HepG2 (cell line): Measurements from ENCODE around the gene CAV3. TPM values are rescaled to one million over a fixed set of nuclear protein-coding genes. Genes with fewer than 3 reads are reported as not detected.

Source experiments
- ATAC-seq: fragments of 200-7000 bp; cut with Tn5 transposase; 3 replicates; pipeline ENCODE4 v1.9.1; 2020; ENCODE audit warnings: mild to moderate bottlenecking, moderate library complexity
- BruUV-seq: library from RNA; stranded (reverse); fragments of 400-500 nt; replicated peaks from 2 replicates; lab custom pipeline; 2021; lab: Mats Ljungman, UMichigan
- CTCF ChIA-PET: fragments of 300-600 bp; formaldehyde crosslinking; extraction: SDS; loops from one replicate; lab custom pipeline; 2021; ENCODE audit warnings: low total read pairs, inconsistent platforms, low intra/inter-chr PET ratio; lab: Yijun Ruan, JAX
- POLR2A ChIA-PET: fragments of 350-600 bp; sonication (Branson Sonifier 250); formaldehyde crosslinking; loops from one replicate; lab custom pipeline; 2020; ENCODE audit warnings: antibody characterized with exemption, inconsistent platforms; lab: Yijun Ruan, JAX
- DNase-seq: peaks from one replicate; pipeline ENCODE4 v3.0.0-alpha.2; 2015; ENCODE audit warnings: low spot score
- FAIRE-seq: peaks from 3 replicates; lab custom pipeline; 2011; peaks lifted over from hg19 to GRCh38; lab: Jason Lieb, UNC
- H2AFZ ChIP-seq: one replicate; pipeline ENCODE4 v1.6.1; 2011; ENCODE audit warnings: low read length, inconsistent platforms
- H3K27ac ChIP-seq: fragments of 300-600 bp; 3 replicates; pipeline ENCODE4 v1.8.0; 2011; ENCODE audit warnings: mixed run types, mild to moderate bottlenecking, mixed read lengths, low read length, inconsistent platforms; ENCODE audit not compliant: insufficient read depth; ENCODE audit errors: extremely low read length
- H3K27me3 ChIP-seq, 2 experiments: fragments of 200-600 bp in 1 of 2; 2 replicates in 1 of 2; 3 replicates in 1 of 2; pipeline versions ENCODE4 v1.6.0 to v1.8.0; 2011; ENCODE audit warnings: low read length in 2 of 2, mild to moderate bottlenecking in 2 of 2, moderate library complexity in 2 of 2, inconsistent platforms in 1 of 2; ENCODE audit not compliant: insufficient read depth in 2 of 2, control insufficient read depth in 1 of 2
- H3K36me3 ChIP-seq, 2 experiments: fragments of 200-600 bp in 1 of 2; replicated peaks in 1 of 2; 2 replicates in 1 of 2; 3 replicates in 1 of 2; pipeline versions ENCODE4 v1.5.1 to v1.8.0; 2011; ENCODE audit warnings: low read length in 2 of 2, inconsistent platforms in 1 of 2; ENCODE audit not compliant: insufficient read depth in 2 of 2, control insufficient read depth in 1 of 2
- H3K4me1 ChIP-seq: 2 replicates; pipeline ENCODE4 v1.5.1; 2012; ENCODE audit warnings: low read length, inconsistent platforms; ENCODE audit not compliant: insufficient read depth
- H3K4me2 ChIP-seq: 2 replicates; pipeline ENCODE4 v1.6.0; 2011; ENCODE audit warnings: low read depth, low read length, inconsistent platforms
- H3K4me3 ChIP-seq, 3 experiments: fragments of 200-600 bp in 1 of 3; sonication (generic), shearing (Covaris generic) in 1 of 3; replicated peaks in 1 of 3; 2 replicates each; pipeline ENCODE4 v1.5.1; 2011 to 2016; ENCODE audit warnings: low read length in 3 of 3, inconsistent platforms in 2 of 3, low read depth in 2 of 3, mild to moderate bottlenecking in 2 of 3, control low read depth in 1 of 3, mixed read lengths in 1 of 3; ENCODE audit not compliant: insufficient read depth in 1 of 3
- H3K79me2 ChIP-seq: one replicate; pipeline ENCODE4 v1.6.1; 2011; ENCODE audit warnings: low read length, inconsistent platforms; ENCODE audit not compliant: insufficient read depth
- H3K9ac ChIP-seq: 2 replicates; pipeline ENCODE4 v1.6.0; 2011; ENCODE audit warnings: mild to moderate bottlenecking, low read depth, low read length, inconsistent platforms; ENCODE audit not compliant: insufficient read depth
- H3K9me3 ChIP-seq: 2 replicates; pipeline ENCODE4 v1.5.1; 2012; ENCODE audit warnings: mild to moderate bottlenecking, low read length
- H4K20me1 ChIP-seq: 2 replicates; pipeline ENCODE4 v1.6.0; 2011; ENCODE audit warnings: inconsistent platforms, mild to moderate bottlenecking, low read length, moderate library complexity; ENCODE audit not compliant: insufficient read depth
- BORCS8-MEF2B ChIP-seq: sonication (generic); formaldehyde crosslinking; IDR thresholded peaks from 2 replicates; pipeline ENCODE4 v1.8.0; 2022; ENCODE audit warnings: mild to moderate bottlenecking, missing genetic modification reagents
- JUNB ChIP-seq: sonication (generic); formaldehyde crosslinking; IDR thresholded peaks from 2 replicates; pipeline ENCODE4 v1.8.0; 2022; ENCODE audit warnings: missing genetic modification reagents, mild to moderate bottlenecking, borderline replicate concordance
- NFRKB ChIP-seq: fragments of 450-650 bp; IDR thresholded peaks from 2 replicates; pipeline ENCODE4 v1.6.1; 2017
- SMARCC2 ChIP-seq: fragments of 450-650 bp; IDR thresholded peaks from 2 replicates; pipeline ENCODE4 v1.6.1; 2017; ENCODE audit warnings: antibody characterized with exemption, mild to moderate bottlenecking
- TBX3 ChIP-seq: fragments of 450-650 bp; IDR thresholded peaks from 2 replicates; pipeline ENCODE4 v1.6.1; 2017; ENCODE audit warnings: antibody characterized with exemption, mild to moderate bottlenecking, inconsistent platforms, borderline replicate concordance
- TFDP1 ChIP-seq: IDR thresholded peaks from 2 replicates; pipeline ENCODE4 v1.6.1; 2016; ENCODE audit warnings: missing compliant biosample characterization, missing genetic modification reagents, borderline replicate concordance
- ZFP36L2 ChIP-seq: sonication (generic); formaldehyde crosslinking; IDR thresholded peaks from 2 replicates; pipeline ENCODE4 v1.4.0; 2020; ENCODE audit warnings: missing genetic modification reagents
- ZMAT3 ChIP-seq: sonication (generic); formaldehyde crosslinking; conservative IDR thresholded peaks from 2 replicates; pipeline ENCODE4 v1.7.0; 2021; ENCODE audit warnings: missing genetic modification reagents
- ZNF367 ChIP-seq: sonication (generic); formaldehyde crosslinking; IDR thresholded peaks from 2 replicates; pipeline ENCODE4 v1.4.0; 2020; ENCODE audit warnings: missing genetic modification reagents, borderline replicate concordance
- ZNF550 ChIP-seq: sonication (generic); formaldehyde crosslinking; IDR thresholded peaks from 2 replicates; pipeline ENCODE4 v1.4.0; 2020; ENCODE audit warnings: mild to moderate bottlenecking, missing genetic modification reagents, borderline replicate concordance
- WGBS: methylation state at CpG from one replicate; pipeline ENCODE4 v1.1.6; 2017; ENCODE audit warnings: low lambda C conversion rate; 5-methylcytosine and 5-hydroxymethylcytosine counted together
- in situ Hi-C: cut with HindIII; loops from 2 replicates; pipeline ENCODE4 v1.10.0; 2017; ENCODE audit warnings: low pct_unique_long_range_greater_than_20kb; ENCODE audit not compliant: extremely low pct_ligation_motif_present
- intact Hi-C: fragments of 100-400 bp; cut with micrococcal nuclease; formaldehyde crosslinking; loops from one replicate; pipeline ENCODE4 v1.10.0; 2022; ENCODE audit not compliant: unreplicated experiment
- polyA plus RNA-seq, 8 experiments: library from polyadenylated mRNA; depleted of rRNA in 3 of 8; stranded (reverse) in 7 of 8; unstranded in 1 of 8; fragments of >200 nt; fragmentation: Illumina TruSeq in 4 of 8; extraction: Trizol in 4 of 8; gene quantifications; 2 replicates each; pipeline versions ENCODE4 v1.2.1 to v1.2.3, GENCODE V29; 2011 to 2016; ENCODE audit warnings: low read depth in 4 of 8, missing spikeins in 1 of 8, mixed read lengths in 1 of 8; ENCODE audit not compliant: insufficient read depth in 1 of 8
- total RNA-seq, 5 experiments: library from RNA; depleted of rRNA; stranded (reverse); fragments of >200 nt; fragmentation: Illumina TruSeq; extraction: Trizol; gene quantifications; 2 replicates each; pipeline ENCODE4 v1.2.3, GENCODE V29; 2016; ENCODE audit warnings: low read depth in 1 of 5
- TF ChIP-seq, protein P1 (sequence below): sonication (generic); formaldehyde crosslinking; IDR thresholded peaks from 2 replicates; pipeline ENCODE4 v1.4.0; 2020; ENCODE audit warnings: missing genetic modification reagents

The CAV3 gene
- total and polyA plus RNA-seq, 2 of the 13 experiments (the other 11 are each of a cell fraction or from before 2014, with no cell fraction given): not detected

DNA sequence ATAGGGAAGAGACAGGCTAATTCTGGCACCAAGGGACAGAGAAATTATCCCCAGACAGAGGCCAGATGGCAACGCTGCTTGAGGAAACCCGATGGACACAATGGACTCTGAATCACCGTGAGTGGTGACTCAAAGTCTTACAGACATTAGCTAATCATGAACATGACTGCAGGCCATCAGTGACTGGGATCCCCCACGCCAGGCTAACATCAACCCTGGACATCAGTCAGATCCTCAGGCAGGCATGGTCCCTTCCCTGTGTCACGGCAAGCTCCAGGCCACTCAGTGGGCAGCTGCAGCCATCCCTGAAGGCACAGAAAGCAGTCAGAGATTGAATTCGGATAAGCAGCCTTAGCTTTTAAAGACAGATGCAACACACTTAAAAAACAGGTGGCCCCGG is 59.6 kb downstream of the CAV3 start (continued):
- TF ChIP-seq SMARCC2 (no peak), BORCS8-MEF2B (CRISPR knock-in tag) (no peak), TBX3 (no peak), JUNB (CRISPR knock-in tag) (no peak), ZFP36L2 (CRISPR knock-in tag) (no peak), ZNF550 (CRISPR knock-in tag) (no peak), ZNF367 (no peak)
- TF ChIP-seq, protein P1, sequence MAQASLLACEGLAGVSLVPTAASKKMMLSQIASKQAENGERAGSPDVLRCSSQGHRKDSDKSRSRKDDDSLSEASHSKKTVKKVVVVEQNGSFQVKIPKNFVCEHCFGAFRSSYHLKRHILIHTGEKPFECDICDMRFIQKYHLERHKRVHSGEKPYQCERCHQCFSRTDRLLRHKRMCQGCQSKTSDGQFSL (CRISPR knock-in tag): no peak

- Histone ChIP-seq H3K9ac (no peak overlapping the region), H4K20me1 (no peaks in the 10 kb centered on the region), H3K27me3 (no peaks in the 10 kb centered on the region), H2AFZ (no peak overlapping the region), H3K27ac (no peak overlapping the region), H3K4me2 (no peak overlapping the region), H3K4me3 (no peak overlapping the region), H3K9me3 (no peaks in the 10 kb centered on the region), H3K79me2 (no peaks in the 10 kb centered on the region), H3K4me1 (no peaks in the 10 kb centered on the region), H3K36me3 (no peaks in the 10 kb centered on the region)
- ATAC-seq: no peak
- in situ Hi-C loops (no loop called here), intact Hi-C loops (no loop called here)
- DNase-seq: no peak
- POLR2A ChIA-PET: no interaction called here
- TF ChIP-seq NFRKB (no peak), ZMAT3 (no peak), TFDP1 (CRISPR knock-in tag) (no peak)
- 55% methylated on average over 3 of the region's 3 CpGs for WGBS
- CTCF ChIA-PET: no interaction called here
- no peak for FAIRE-seq
- no TSS peak for BruUV-seq
Measured at GRCh38 chr3:8794247-8794646, 60.6 kb downstream of the CAV3 start.

Other genes starting within 250 kb of the CAV3 start
- gene LMCD1, start 232.0 kb upstream of the CAV3 start, total RNA-seq (2016; rRNA removed; fragmentation: Illumina TruSeq; extraction: Trizol): 6.1 and 6.2 TPM in 2 replicates
- 6.1 and 7.1 TPM in 2 replicates for gene LMCD1, start 232.0 kb upstream of the CAV3 start, polyA plus RNA-seq (2011; rRNA removed)
- 36.2 and 38.1 TPM in 2 replicates for gene SSUH2, start 89.0 kb upstream of the CAV3 start, total RNA-seq (2016; rRNA removed; fragmentation: Illumina TruSeq; extraction: Trizol)
- 125 and 136 TPM in 2 replicates for gene SSUH2, start 89.0 kb upstream of the CAV3 start, polyA plus RNA-seq (2011; rRNA removed)
- gene OXTR, start 35.8 kb downstream of the CAV3 start, total RNA-seq (2016; rRNA removed; fragmentation: Illumina TruSeq; extraction: Trizol): 0.88 and 0.95 TPM in 2 replicates
- gene OXTR, start 35.8 kb downstream of the CAV3 start, polyA plus RNA-seq (2011; rRNA removed): 0.36 and 0.39 TPM in 2 replicates
- 20.7 and 26.5 TPM in 2 replicates for gene RAD18, start 229.7 kb downstream of the CAV3 start, total RNA-seq (2016; rRNA removed; fragmentation: Illumina TruSeq; extraction: Trizol)
- gene RAD18, start 229.7 kb downstream of the CAV3 start, polyA plus RNA-seq (2011; rRNA removed): 3.0 and 5.9 TPM in 2 replicates